ENCODE measurements around the gene WFDC5. TPM values are rescaled to one million over a fixed set of nuclear protein-coding genes. Genes with fewer than 3 reads are reported as not detected.

WFDC5 gene
- total and polyA plus RNA-seq, 2 donors (not counting 3 experiments of a cell fraction or from before 2014, with no cell fraction given) = not detected

DNA sequence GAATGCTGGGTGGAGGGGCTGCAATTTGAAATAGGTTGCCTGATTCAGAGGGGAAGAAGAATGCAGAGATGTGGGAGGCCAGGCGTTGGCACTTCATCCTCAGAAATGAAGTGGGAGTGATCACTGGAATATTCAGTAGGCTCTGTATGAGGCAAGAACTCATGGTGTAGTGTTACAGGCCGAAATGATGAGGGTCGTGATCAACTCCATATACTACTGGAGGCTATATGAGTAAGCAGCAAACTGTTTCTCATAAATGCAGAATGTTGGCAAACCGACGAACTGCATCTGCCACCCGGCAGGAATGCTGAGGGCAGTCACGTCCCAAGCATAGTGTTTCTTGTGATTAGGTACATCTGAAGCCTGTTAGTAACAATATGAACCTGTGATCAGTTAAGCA, 26.7 kb downstream of the WFDC5 start:
- Histone ChIP-seq H2AFZ (ENCODE audit: low read depth, low read length) (no peak overlapping the region), H3K9me1 (replicated peaks; ENCODE audit: control insufficient read depth, extremely low read depth, insufficient read depth, low read length) (no peaks in the 10 kb centered on the region), H3K4me1 (ENCODE audit: control insufficient read depth, extremely low read depth, insufficient read depth, low read length) (no peaks in the 10 kb centered on the region), H3K9me3 (replicated peaks; ENCODE audit: control insufficient read depth, insufficient read depth, low read length) (no peaks in the 10 kb centered on the region), H3K27ac (ENCODE audit: insufficient read depth, low read depth, low read length) (no peak overlapping the region), H3K4me2 (ENCODE audit: insufficient read depth, low read length) (no peak overlapping the region), H4K20me1 (replicated peaks; ENCODE audit: control insufficient read depth, extremely low read depth, insufficient read depth, low read length) (no peaks in the 10 kb centered on the region), H3K9ac (replicated peaks; ENCODE audit: extremely low read depth, insufficient read depth, low read length) (no peak overlapping the region), H3K4me3 (replicated peaks in 1 of 3; ENCODE audit: insufficient read depth in 1 of 3, low read depth in 1 of 3, low read length in 3 of 3) (no peak overlapping the region), H3K36me3 (ENCODE audit: control insufficient read depth in 2 of 2, extremely low read depth in 1 of 2, insufficient read depth in 2 of 2, low read length in 2 of 2) (no peaks in the 10 kb centered on the region), H3K27me3 (ENCODE audit: control insufficient read depth in 2 of 2, insufficient read depth in 2 of 2, low read length in 2 of 2) (no peaks in the 10 kb centered on the region), H3K79me2 (ENCODE audit: control insufficient read depth, insufficient read depth, low read length) (no peaks in the 10 kb centered on the region)
- no TSS peak for BruUV-seq (replicated peaks)
- DNase-seq (ENCODE audit: low read depth, low spot score) (no peak), FAIRE-seq (no peak)
- intact Hi-C loops (cut with micrococcal nuclease) = no loop called here
- POLR2A ChIA-PET = no interaction called here
- dilution Hi-C loops (cut with MboI; ENCODE audit: extremely low pct_ligation_motif_present, low sequenced_read_pairs) = no loop called here
- CTCF ChIA-PET = interaction anchor here (3.1 kb wide), 1 partner anchor 44 kb away, joined by 13 read pairs; no protein-coding TSS in a partner anchor
- no peak for TF ChIP-seq POLR2AphosphoS5 (IDR thresholded peaks at IDR 0.05; ENCODE audit: insufficient read depth, low read depth, low read length)
- TF ChIP-seq MYC (IDR thresholded peaks at IDR 0.05; ENCODE audit: low read depth, low read length) = no peak
- TF ChIP-seq EZH2 (IDR thresholded peaks at IDR 0.05; ENCODE audit: borderline replicate concordance, low read depth, low read length, severe bottlenecking) = no peak
- no peak for TF ChIP-seq JUN (IDR thresholded peaks at IDR 0.05; ENCODE audit: borderline replicate concordance, insufficient read depth, insufficient read length, low read depth)
- TF ChIP-seq FOS (IDR thresholded peaks at IDR 0.05; ENCODE audit: borderline replicate concordance, insufficient read depth, low read length) = no peak
- TF ChIP-seq, protein P1, sequence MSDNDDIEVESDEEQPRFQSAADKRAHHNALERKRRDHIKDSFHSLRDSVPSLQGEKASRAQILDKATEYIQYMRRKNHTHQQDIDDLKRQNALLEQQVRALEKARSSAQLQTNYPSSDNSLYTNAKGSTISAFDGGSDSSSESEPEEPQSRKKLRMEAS (IDR thresholded peaks at IDR 0.05; ENCODE audit: insufficient read depth, insufficient read length) = no peak
- TF ChIP-seq, protein P2, sequence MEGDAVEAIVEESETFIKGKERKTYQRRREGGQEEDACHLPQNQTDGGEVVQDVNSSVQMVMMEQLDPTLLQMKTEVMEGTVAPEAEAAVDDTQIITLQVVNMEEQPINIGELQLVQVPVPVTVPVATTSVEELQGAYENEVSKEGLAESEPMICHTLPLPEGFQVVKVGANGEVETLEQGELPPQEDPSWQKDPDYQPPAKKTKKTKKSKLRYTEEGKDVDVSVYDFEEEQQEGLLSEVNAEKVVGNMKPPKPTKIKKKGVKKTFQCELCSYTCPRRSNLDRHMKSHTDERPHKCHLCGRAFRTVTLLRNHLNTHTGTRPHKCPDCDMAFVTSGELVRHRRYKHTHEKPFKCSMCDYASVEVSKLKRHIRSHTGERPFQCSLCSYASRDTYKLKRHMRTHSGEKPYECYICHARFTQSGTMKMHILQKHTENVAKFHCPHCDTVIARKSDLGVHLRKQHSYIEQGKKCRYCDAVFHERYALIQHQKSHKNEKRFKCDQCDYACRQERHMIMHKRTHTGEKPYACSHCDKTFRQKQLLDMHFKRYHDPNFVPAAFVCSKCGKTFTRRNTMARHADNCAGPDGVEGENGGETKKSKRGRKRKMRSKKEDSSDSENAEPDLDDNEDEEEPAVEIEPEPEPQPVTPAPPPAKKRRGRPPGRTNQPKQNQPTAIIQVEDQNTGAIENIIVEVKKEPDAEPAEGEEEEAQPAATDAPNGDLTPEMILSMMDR (IDR thresholded peaks at IDR 0.05; ENCODE audit: extremely low read depth in 1 of 2, insufficient read depth in 1 of 2, low read depth in 1 of 2, low read length in 2 of 2) = no peak
- TF ChIP-seq POLR2A (IDR thresholded peaks at IDR 0.05; ENCODE audit: low read depth, low read length) = no peak
- no peak for TF ChIP-seq GATA2 (IDR thresholded peaks at IDR 0.05; ENCODE audit: insufficient read depth, insufficient read length, low read depth, low read length)
